ENCODE data around the gene ZFHX2. TPM values are rescaled to one million over a fixed set of nuclear protein-coding genes. Genes with fewer than 3 reads are reported as not detected.
A peak's percentile ranks its signal among the peaks of the same experiment; 100 is the strongest.
"Not testable (repeated sequence)": the region's sequence is repeated elsewhere in the genome, so short reads cannot be mapped to it uniquely, and the experiment has no call there.

ZFHX2 gene
- total and polyA plus RNA-seq, 2 of the 13 experiments (the other 11 are each of a cell fraction or from before 2014, with no cell fraction given), result 0.17 to 0.44 TPM

- CTCF ChIA-PET (ENCODE audit: low intra/inter-chr PET ratio, low total read pairs); FAIRE-seq; H3K4me2 ChIP-seq (ENCODE audit: low read depth, low read length); H4K20me1 ChIP-seq (ENCODE audit: insufficient read depth, low read length); H3K9ac ChIP-seq (ENCODE audit: insufficient read depth, low read depth, low read length); H2AFZ ChIP-seq (ENCODE audit: low read length); H3K9me3 ChIP-seq (ENCODE audit: low read length); H3K79me2 ChIP-seq (ENCODE audit: insufficient read depth, low read length); H3K27me3 ChIP-seq (ENCODE audit: control insufficient read depth in 1 of 2, insufficient read depth in 2 of 2, low read length in 2 of 2); BruUV-seq (replicated peaks); H3K4me3 ChIP-seq (replicated peaks in 1 of 3; ENCODE audit: insufficient read depth in 1 of 3, low read depth in 2 of 3, low read length in 3 of 3); H3K36me3 ChIP-seq (replicated peaks in 1 of 2; ENCODE audit: control insufficient read depth in 1 of 2, insufficient read depth in 2 of 2, low read length in 2 of 2); ATAC-seq; TF ChIP-seq HNF4G (IDR thresholded peaks at IDR 0.05; ENCODE audit: borderline replicate concordance, low read depth, low read length): not testable (repeated sequence)
- WGBS (ENCODE audit: low lambda C conversion rate), result 86% methylated on average over 23 of the region's 26 CpGs
- in situ Hi-C loops (cut with HindIII; ENCODE audit: extremely low pct_ligation_motif_present, low pct_unique_long_range_greater_than_20kb) (loop anchor here (5.0 kb wide), 2 partner anchors 48 to 328 kb away; no protein-coding TSS in a partner anchor), intact Hi-C loops (cut with micrococcal nuclease; ENCODE audit: unreplicated experiment) (loop anchor here (10.0 kb wide), 1 partner anchor 850 kb away; no protein-coding TSS in a partner anchor)
- DNase-seq (ENCODE audit: low spot score), result peak; percentile 12
- H3K4me1 ChIP-seq (ENCODE audit: insufficient read depth, low read length), result peaks cover 41% of the 10 kb centered on the region
- POLR2A ChIA-PET, result interaction anchor here (1.0 to 8.8 kb wide), 15 partner anchors 13 to 562 kb away, joined by 3 to 924 read pairs (median 8); partner anchors contain the start of genes AP1G2, DHRS2, PSME2 and THTPA
- peak overlapping the region; percentile 73 for H3K27ac ChIP-seq (ENCODE audit: extremely low read length, insufficient read depth, low read length)
- TF ChIP-seq REL (CRISPR knock-in tag; conservative IDR thresholded peaks at IDR 0.05), result 0 out of 2 replicates have a peak, but pooled peaks have one; percentile 2
- TF ChIP-seq THAP7 (CRISPR knock-in tag; IDR thresholded peaks at IDR 0.05), result 0 out of 2 replicates have a peak, but pooled peaks have one; percentile 24
- TF ChIP-seq, protein P1, sequence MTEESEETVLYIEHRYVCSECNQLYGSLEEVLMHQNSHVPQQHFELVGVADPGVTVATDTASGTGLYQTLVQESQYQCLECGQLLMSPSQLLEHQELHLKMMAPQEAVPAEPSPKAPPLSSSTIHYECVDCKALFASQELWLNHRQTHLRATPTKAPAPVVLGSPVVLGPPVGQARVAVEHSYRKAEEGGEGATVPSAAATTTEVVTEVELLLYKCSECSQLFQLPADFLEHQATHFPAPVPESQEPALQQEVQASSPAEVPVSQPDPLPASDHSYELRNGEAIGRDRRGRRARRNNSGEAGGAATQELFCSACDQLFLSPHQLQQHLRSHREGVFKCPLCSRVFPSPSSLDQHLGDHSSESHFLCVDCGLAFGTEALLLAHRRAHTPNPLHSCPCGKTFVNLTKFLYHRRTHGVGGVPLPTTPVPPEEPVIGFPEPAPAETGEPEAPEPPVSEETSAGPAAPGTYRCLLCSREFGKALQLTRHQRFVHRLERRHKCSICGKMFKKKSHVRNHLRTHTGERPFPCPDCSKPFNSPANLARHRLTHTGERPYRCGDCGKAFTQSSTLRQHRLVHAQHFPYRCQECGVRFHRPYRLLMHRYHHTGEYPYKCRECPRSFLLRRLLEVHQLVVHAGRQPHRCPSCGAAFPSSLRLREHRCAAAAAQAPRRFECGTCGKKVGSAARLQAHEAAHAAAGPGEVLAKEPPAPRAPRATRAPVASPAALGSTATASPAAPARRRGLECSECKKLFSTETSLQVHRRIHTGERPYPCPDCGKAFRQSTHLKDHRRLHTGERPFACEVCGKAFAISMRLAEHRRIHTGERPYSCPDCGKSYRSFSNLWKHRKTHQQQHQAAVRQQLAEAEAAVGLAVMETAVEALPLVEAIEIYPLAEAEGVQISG (CRISPR knock-in tag; IDR thresholded peaks at IDR 0.05), result peak; percentile 34; the same call in 1 of the 2 replicates
- peak; percentile 13 for TF ChIP-seq ZNF772 (CRISPR knock-in tag; IDR thresholded peaks at IDR 0.05)
- 0 out of 2 replicates have a peak, but pooled peaks have one; percentile 1 for TF ChIP-seq ZNF431 (CRISPR knock-in tag; IDR thresholded peaks at IDR 0.05; ENCODE audit: borderline replicate concordance, low read depth)
- TF ChIP-seq ZKSCAN5 (CRISPR knock-in tag; IDR thresholded peaks at IDR 0.05), result 0 out of 2 replicates have a peak, but pooled peaks have one; percentile 55
- peak; percentile 44; the same call in 1 of the 2 replicates for TF ChIP-seq ZNF619 (CRISPR knock-in tag; IDR thresholded peaks at IDR 0.05)
- TF ChIP-seq MZF1 (CRISPR knock-in tag; IDR thresholded peaks at IDR 0.05; ENCODE audit: borderline replicate concordance), result 0 out of 2 replicates have a peak, but pooled peaks have one; percentile 66
- peak; percentile 19; the same call in 1 of the 2 replicates for TF ChIP-seq CTCF (CRISPR knock-in tag; IDR thresholded peaks at IDR 0.05)
- peak; percentile 51; the same call in 1 of the 2 replicates for TF ChIP-seq MED13 (CRISPR knock-in tag; IDR thresholded peaks at IDR 0.05)
- TF ChIP-seq MAFG (CRISPR knock-in tag; IDR thresholded peaks at IDR 0.05), result peak; percentile 12; the same call in 1 of the 2 replicates
- peak; percentile 75 for TF ChIP-seq NFYC (CRISPR knock-in tag; IDR thresholded peaks at IDR 0.05)
- TF ChIP-seq, protein P2, sequence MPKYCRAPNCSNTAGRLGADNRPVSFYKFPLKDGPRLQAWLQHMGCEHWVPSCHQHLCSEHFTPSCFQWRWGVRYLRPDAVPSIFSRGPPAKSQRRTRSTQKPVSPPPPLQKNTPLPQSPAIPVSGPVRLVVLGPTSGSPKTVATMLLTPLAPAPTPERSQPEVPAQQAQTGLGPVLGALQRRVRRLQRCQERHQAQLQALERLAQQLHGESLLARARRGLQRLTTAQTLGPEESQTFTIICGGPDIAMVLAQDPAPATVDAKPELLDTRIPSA (CRISPR knock-in tag; IDR thresholded peaks at IDR 0.05; ENCODE audit: borderline replicate concordance), result peak; percentile 59; the same call in 1 of the 2 replicates
- 0 out of 2 replicates have a peak, but pooled peaks have one; percentile 13 for TF ChIP-seq ZNF782 (CRISPR knock-in tag; IDR thresholded peaks at IDR 0.05; ENCODE audit: borderline replicate concordance)
- peak; percentile 49; the same call in 1 of the 2 replicates for TF ChIP-seq PITX1 (CRISPR knock-in tag; IDR thresholded peaks at IDR 0.05)
- 0 out of 2 replicates have a peak, but pooled peaks have one; percentile 28 for TF ChIP-seq HNF4G (CRISPR knock-in tag; IDR thresholded peaks at IDR 0.05; ENCODE audit: borderline replicate concordance, low read depth)
Observed at GRCh38 chr14:23584527-23585203, 33.1 kb upstream of the ZFHX2 start.

Data from HepG2 (cell line).